GM03348 (cell line): ENCODE results near the gene ZFYVE28.
"Not testable (repeated sequence)": the region's sequence is repeated elsewhere in the genome, so short reads cannot be mapped to it uniquely, and the experiment has no call there.

ENCODE experiments used
- DNase-seq: peaks from one replicate; pipeline ENCODE4 v3.0.0; 2012; ENCODE audit warnings: low spot score

Gene ZFYVE28

GRCh38 chr4:2248044-2248780, 170.2 kb downstream of the ZFYVE28 start:
- DNase-seq, result peak; percentile 3

- DNase-seq, result peak; percentile 3
Measured at GRCh38 chr4:2247128-2248043, 171.1 kb downstream of the ZFYVE28 start.

- peak; percentile 2 for DNase-seq
Measured at GRCh38 chr4:2246384-2247127, 171.9 kb downstream of the ZFYVE28 start.

GRCh38 chr4:2245787-2246275, 172.6 kb downstream of the ZFYVE28 start:
- no peak for DNase-seq

- no peak for DNase-seq
Measured at GRCh38 chr4:2245057-2245786, 173.2 kb downstream of the ZFYVE28 start.

GRCh38 chr4:2243681-2244380, 174.6 kb downstream of the ZFYVE28 start:
- DNase-seq, result no peak

- peak; percentile 100 for DNase-seq
Measured at GRCh38 chr4:2241410-2242353, 176.8 kb downstream of the ZFYVE28 start, which contains the start of the genes HAUS3 and POLN. TSS of gene HAUS3 (minus strand) at chr4:2242121. CDS start at chr4:2240946, 1,175 bp downstream. TSS of gene POLN (minus strand) at chr4:2242121. CDS start at chr4:2229231, 12,890 bp downstream.

GRCh38 chr4:2241003-2241402, 177.4 kb downstream of the ZFYVE28 start:
- no peak for DNase-seq

- DNase-seq, result no peak
Measured at GRCh38 chr4:2236944-2237666, 181.3 kb downstream of the ZFYVE28 start.

- no peak for DNase-seq
Measured at GRCh38 chr4:2231082-2231481, 187.4 kb downstream of the ZFYVE28 start.

GRCh38 chr4:2226261-2226660, 192.2 kb downstream of the ZFYVE28 start:
- DNase-seq, result no peak

- DNase-seq, result no peak
Measured at GRCh38 chr4:2222838-2223237, 195.6 kb downstream of the ZFYVE28 start.

- not testable (repeated sequence) for DNase-seq
Measured at GRCh38 chr4:2221378-2221777, 197.1 kb downstream of the ZFYVE28 start.

- peak; percentile 84 for DNase-seq
Measured at GRCh38 chr4:2220016-2220630, 198.3 kb downstream of the ZFYVE28 start.
